NCI-H69 (cell line): ENCODE data around the gene ITPRIP.

Source experiments
- DNase-seq: peaks from one replicate; lab custom pipeline; 2025; lab: John Stamatoyannopoulos, UW

Gene ITPRIP

DNA sequence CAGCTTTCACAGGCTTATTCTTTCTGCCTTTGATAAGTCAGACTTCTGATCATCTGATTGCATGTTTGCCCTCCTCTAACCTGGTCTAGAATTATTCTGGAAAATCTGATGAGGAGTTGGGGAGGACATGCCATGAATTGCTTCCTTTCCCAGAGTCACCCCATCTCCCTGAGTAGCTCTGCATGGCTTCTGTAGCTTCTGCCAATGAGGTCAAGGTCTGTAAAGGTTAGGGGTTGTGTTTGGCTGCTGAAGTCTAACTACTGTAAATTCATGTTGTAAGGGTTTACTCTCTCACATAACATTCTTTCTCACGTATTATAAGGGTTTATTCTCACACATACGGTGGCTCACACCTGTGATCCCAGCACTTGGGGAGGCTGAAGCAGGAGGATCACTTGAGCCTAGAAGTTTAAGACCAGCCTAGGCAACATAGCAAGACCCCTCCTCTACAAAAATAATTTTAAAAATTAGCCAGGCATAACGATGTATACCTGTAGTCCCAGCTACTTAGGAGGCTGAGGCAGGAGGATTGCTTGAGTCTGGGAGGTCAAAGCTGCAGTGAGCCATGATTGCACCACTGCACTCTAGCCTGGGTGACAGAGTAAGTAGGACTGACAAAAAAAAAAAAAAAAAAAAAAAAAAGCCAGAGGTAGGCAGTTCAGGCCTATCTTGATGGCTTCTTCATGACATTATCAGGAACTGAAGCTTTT lies 58.6 kb downstream of the ITPRIP start:
- no peak for DNase-seq

DNA sequence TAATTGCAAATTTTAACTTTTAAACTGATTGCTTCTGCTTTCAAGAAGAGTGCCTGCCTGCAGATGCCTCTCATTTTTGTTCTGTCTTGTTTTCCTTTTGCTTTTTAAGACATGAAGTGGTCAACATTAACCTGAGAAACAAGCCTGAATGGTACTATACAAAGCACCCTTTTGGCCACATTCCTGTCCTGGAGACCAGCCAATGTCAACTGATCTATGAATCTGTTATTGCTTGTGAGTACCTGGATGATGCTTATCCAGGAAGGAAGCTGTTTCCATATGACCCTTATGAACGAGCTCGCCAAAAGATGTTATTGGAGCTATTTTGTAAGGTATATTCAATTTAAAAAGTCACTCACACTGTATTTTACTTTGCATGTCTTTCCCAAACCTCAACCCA lies 60.5 kb downstream of the ITPRIP start:
- DNase-seq = peak; percentile 69

- no peak for DNase-seq
These were observed 62.1 kb downstream of the ITPRIP start for GRCh38 chr10:104276192-104276591.

DNA sequence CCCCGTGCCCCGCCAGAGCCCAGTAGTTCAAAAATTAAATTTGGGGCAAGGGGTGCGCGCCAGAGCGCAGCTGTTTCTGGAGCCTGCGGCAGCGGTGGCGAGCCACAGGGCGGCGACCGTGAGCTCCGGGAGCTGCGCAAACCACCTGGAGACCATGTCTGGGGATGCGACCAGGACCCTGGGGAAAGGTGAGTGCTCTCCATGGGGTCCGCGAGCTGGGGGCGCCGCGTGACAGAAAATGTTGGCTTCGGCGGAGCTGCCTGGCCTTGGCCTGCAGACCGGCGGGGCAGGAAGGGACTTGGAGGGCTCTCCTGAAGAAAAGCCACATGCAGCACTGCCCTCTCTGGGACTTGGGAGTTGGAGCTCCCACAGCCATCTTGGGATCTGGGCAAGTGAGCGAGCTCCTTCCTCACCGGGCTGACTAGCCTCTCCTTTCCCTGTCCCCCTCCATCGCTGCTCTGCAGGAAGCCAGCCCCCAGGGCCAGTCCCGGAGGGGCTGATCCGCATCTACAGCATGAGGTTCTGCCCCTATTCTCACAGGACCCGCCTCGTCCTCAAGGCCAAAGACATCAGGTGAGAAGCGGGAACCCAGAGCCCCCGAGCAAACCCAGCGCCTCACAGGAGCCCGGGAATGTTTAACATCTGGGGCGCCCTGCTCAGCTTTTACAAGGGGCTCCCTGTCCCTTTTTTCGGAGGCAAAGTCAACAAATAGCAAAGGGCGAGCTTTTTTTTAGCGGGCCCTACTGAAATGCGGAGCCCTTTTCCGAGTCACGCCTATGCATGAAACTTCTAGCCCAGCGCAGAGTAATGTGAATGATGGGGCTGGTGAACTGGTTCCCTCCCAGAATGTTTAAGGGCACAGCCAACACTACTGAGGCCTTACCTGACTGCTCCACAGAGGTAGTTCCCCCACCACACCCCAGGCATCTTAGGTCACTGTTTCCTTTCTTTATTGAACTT lies 63.2 kb downstream of the ITPRIP start:
- peak; percentile 71 for DNase-seq

DNA sequence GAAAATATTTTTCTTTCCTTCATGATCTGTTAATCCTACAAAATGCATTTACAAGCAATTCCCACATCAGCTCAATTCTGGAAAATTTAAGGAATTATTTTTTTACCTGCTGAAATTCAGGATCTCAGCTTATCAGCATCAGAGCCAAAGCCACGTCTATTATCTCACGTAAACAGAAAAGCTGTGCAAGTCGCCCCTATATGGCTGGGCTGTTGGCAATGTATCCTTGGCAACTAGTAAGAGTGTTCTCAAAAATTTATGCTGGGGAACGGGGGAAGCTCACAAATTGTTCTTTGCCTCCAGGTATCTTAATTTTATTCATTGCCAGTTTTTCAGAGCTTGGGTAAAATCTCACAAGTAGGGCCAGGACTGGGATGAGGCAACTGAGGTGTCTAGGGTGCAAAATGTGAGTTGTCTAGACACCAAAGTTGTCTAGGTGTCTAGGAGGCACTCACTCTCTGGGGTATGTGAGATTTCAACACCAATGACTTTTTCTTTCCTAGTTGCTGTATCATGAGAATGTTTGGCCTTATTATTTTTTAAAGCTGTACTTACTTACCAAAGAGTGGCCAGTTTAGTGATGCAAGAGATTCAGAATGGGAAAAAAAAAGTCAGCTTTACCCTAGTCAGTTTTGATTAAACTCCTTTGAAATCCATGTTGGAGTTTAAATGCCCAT lies 64.2 kb downstream of the ITPRIP start:
- no peak for DNase-seq

DNA sequence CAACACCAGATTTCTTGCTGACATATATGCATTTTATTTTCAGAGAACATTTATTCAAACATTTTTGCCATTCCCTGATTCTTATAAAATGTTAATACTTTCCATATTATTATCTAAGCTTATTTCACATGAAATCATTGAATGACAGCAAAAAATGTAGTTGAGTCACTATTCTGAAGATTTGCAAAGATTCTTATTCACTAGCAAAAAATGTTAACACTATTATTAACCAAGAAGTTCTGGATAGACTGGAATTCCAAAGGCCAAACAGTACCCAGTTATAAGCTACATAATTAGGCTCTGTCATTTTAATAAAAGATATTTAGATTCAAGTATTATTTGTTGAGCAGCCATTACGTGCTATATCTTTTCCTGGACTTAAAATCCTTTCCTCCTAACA lies 65.0 kb downstream of the ITPRIP start:
- DNase-seq = no peak

DNA sequence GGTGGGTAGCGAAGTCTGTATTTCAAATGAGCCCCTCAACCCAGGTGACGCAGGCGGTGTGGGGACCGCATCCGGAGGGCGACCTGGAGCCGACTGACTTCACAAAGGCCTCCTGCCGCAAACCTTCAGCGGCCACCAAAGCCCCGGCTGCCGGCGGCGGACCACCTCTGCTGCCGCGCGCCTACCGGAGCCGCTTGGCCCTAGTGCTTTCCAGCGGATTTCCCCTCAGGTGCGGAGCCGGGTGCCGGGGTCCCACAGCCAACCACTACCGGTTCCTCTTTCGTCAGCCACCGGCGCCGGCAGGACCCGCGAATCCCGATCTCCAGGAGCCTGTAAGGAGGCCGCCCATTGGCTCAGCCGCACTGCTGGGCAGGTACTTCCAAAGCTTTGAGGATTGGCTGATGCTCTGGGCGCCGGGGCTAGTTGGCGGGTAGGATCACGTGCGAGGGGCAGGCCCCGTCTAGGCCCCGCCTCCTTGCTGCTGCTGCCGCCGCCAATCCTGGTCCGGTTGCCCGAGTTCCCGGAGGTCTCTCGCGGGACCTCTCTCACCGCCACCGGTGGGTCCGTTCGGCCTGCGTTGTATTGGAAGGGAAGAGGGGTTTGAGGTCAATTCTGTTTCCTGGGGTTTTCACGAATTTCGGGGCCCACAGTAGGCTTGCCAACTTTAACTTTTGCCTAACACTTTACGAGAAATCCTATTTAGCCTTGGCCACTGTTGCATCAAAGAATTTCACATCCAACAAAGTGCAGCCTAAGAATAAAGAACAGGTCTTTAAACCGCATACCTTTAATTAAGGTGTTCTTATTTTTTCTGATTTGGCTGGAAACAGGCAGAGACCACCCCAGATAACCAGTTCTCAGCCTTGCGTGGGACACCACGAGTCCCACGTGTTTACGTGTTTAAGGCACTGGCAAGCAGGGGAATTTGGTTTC lies 69.3 kb downstream of the ITPRIP start, which contains the start of gene GSTO2:
GSTO2 (plus strand) TSS at position 472 of the 933 bp plus-strand sequence. CDS start 5,732 bp downstream, outside the sequence.
- peak; percentile 97 for DNase-seq

GRCh38 chr10:104268405-104268712 lies 69.9 kb downstream of the ITPRIP start:
- DNase-seq = no peak

GRCh38 chr10:104267721-104268404 lies 70.4 kb downstream of the ITPRIP start:
- no peak for DNase-seq

GRCh38 chr10:104264783-104265182 lies 73.5 kb downstream of the ITPRIP start:
- DNase-seq = no peak

DNA sequence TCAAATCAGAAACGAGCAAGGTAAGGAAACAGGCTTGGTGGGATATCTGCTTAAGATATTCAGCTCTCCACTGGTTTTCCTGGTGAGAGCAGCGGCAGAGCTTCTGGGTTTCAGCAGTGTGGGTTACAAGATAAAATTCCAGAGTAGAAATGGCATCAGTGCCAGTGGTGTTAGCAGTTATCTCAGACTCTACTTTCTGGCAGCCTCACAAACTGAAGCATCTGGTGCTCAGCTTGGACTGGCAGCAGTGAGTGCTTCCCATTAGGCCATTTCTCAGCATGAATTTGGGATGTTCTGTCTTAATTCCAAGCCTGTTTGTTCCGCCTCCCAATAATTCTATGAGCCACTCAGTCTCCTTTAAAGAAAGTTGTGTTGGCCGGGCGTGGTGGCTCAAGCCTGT lies 76.2 kb downstream of the ITPRIP start:
- DNase-seq = no peak

DNA sequence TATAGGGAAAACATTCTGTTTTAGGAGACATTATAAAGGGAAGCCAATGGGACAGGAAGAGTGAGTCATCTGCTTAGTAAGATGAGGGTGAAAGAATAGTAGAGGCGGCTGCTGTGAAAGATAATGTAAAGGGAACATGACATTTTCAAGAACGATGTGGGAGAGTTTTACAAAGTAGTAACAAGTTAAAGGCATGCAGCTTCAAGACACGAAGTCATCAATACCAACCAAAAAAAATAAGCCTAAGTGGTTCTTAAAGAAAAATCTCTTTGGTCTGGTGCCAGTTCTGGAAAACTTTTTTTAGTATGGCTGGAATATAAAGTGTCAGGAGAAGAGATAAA lies 77.5 kb downstream of the ITPRIP start:
- DNase-seq = no peak

DNA sequence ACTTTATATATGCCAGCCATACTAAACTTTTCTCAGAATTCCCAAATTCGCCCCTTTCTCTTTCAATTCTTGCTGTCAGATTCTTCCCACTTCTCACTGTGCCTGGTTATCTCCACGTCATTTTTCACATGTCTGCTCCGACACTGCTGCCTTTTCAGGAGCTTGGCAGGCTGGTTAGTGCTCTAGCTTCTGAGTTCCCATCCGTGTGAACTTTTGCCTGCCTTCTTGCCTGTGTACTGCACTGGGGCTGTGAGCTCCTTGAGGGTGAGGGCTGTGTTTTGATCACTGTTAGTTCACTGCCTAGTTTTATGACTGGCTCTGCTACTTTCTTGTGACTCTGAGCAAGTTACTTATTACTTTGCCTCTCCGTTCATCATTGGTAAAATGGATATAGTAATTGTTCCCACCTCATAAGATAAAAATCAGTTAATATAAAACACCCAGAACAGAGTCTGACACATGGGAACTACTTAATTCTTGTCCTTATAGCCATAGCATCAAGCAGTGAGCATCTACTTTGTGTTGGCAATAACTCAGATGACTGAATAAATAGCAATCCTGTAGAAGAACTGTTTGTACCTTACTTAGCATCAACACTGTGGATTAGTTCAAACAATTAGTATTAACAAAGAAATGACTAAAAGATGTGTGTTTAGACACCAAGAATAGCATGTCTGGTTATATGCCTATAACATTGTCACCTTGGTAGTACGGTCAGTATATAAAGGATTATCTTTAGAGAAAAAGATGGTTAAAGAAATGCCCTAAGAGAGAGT lies 78.1 kb downstream of the ITPRIP start:
- DNase-seq = no peak
